Neural crest cell (in vitro differentiated cells): ENCODE measurements around the gene AFAP1. TPM values are rescaled to one million over a fixed set of nuclear protein-coding genes. Genes with fewer than 3 reads are reported as not detected.

Experiments used
- DNase-seq: peaks from one replicate; pipeline ENCODE4 v3.0.0; 2021; ENCODE audit warnings: low read depth, mixed read lengths, low spot score
- H3K27ac Mint-ChIP-seq: one replicate; pipeline ENCODE4 v1.8.0; 2021; ENCODE audit warnings: mild to moderate bottlenecking, mixed read lengths; ENCODE audit not compliant: unreplicated experiment
- H3K27me3 Mint-ChIP-seq: 2 replicates; pipeline ENCODE4 v1.8.0; 2021; ENCODE audit warnings: low read depth, mild to moderate bottlenecking, mixed read lengths
- H3K36me3 Mint-ChIP-seq: 2 replicates; pipeline ENCODE4 v1.8.0; 2021; ENCODE audit warnings: low read depth, mild to moderate bottlenecking, mixed read lengths
- H3K4me1 Mint-ChIP-seq: 2 replicates; pipeline ENCODE4 v1.8.0; 2021; ENCODE audit warnings: mixed read lengths
- H3K4me3 Mint-ChIP-seq: one replicate; pipeline ENCODE4 v1.8.0; 2021; ENCODE audit warnings: mild to moderate bottlenecking, mixed read lengths
- H3K9me3 Mint-ChIP-seq: 2 replicates; pipeline ENCODE4 v1.8.0; 2021; ENCODE audit warnings: mixed read lengths
- CTCF ChIP-seq: fragments of 200-600 bp; sonication (generic); conservative IDR thresholded peaks from 2 replicates; pipeline ENCODE4 v1.5.0; 2021; ENCODE audit warnings: antibody characterized with exemption, mild to moderate bottlenecking
- total RNA-seq: library from RNA; stranded (reverse); gene quantifications from 2 replicates; pipeline ENCODE4 v1.2.1, GENCODE V29; 2021

The AFAP1 gene
- total RNA-seq, 1 donor from 2014 or later: 28.1 TPM

GRCh38 chr4:7899184-7899869 lies 40.3 kb downstream of the AFAP1 start:
- no peaks in the 10 kb centered on the region for H3K27me3 Mint-ChIP-seq
- no peak for DNase-seq
- H3K27ac Mint-ChIP-seq: no peak overlapping the region
- no peaks in the 10 kb centered on the region for H3K36me3 Mint-ChIP-seq
- H3K4me1 Mint-ChIP-seq: peaks cover 64% of the 10 kb centered on the region
- no peaks in the 10 kb centered on the region for H3K9me3 Mint-ChIP-seq
- peak overlapping the region; percentile 17 for H3K4me3 Mint-ChIP-seq
- no peak for TF ChIP-seq CTCF

GRCh38 chr4:7898385-7898784 lies 41.3 kb downstream of the AFAP1 start:
- Mint-ChIP-seq H3K4me1 (peaks cover 64% of the 10 kb centered on the region), H3K27me3 (no peaks in the 10 kb centered on the region), H3K4me3 (no peak overlapping the region), H3K27ac (no peak overlapping the region), H3K36me3 (peaks cover 3% of the 10 kb centered on the region), H3K9me3 (no peaks in the 10 kb centered on the region)
- DNase-seq: no peak
- TF ChIP-seq CTCF: no peak

GRCh38 chr4:7897811-7898210 lies 41.9 kb downstream of the AFAP1 start:
- Mint-ChIP-seq H3K4me1 (peaks cover 60% of the 10 kb centered on the region), H3K4me3 (no peak overlapping the region), H3K36me3 (peaks cover 3% of the 10 kb centered on the region), H3K27me3 (no peaks in the 10 kb centered on the region), H3K27ac (peak overlapping the region; percentile 21), H3K9me3 (no peaks in the 10 kb centered on the region)
- TF ChIP-seq CTCF: no peak
- no peak for DNase-seq

GRCh38 chr4:7894677-7895181 lies 44.9 kb downstream of the AFAP1 start:
- Mint-ChIP-seq H3K27ac (peak overlapping the region; percentile 58), H3K27me3 (no peaks in the 10 kb centered on the region), H3K4me1 (peaks cover 59% of the 10 kb centered on the region), H3K36me3 (peaks cover 13% of the 10 kb centered on the region), H3K9me3 (no peaks in the 10 kb centered on the region), H3K4me3 (no peak overlapping the region)
- DNase-seq: no peak
- no peak for TF ChIP-seq CTCF

- no peak for DNase-seq
- Mint-ChIP-seq H3K27ac (peak overlapping the region; percentile 67), H3K4me3 (no peak overlapping the region), H3K27me3 (no peaks in the 10 kb centered on the region), H3K9me3 (no peaks in the 10 kb centered on the region), H3K4me1 (peaks cover 54% of the 10 kb centered on the region), H3K36me3 (peaks cover 13% of the 10 kb centered on the region)
- TF ChIP-seq CTCF: no peak
Observed at GRCh38 chr4:7894098-7894676, 45.5 kb downstream of the AFAP1 start.
